ENCODE data around the gene FUT8.

FUT8 gene

GRCh38 chr14:65565948-65566347 lies 153.4 kb downstream of the FUT8 start:
- no peak for DNase-seq

GRCh38 chr14:65566820-65567522 lies 154.4 kb downstream of the FUT8 start:
- no peak for DNase-seq

GRCh38 chr14:65574611-65575010 lies 162.1 kb downstream of the FUT8 start:
- DNase-seq: no peak

DNA sequence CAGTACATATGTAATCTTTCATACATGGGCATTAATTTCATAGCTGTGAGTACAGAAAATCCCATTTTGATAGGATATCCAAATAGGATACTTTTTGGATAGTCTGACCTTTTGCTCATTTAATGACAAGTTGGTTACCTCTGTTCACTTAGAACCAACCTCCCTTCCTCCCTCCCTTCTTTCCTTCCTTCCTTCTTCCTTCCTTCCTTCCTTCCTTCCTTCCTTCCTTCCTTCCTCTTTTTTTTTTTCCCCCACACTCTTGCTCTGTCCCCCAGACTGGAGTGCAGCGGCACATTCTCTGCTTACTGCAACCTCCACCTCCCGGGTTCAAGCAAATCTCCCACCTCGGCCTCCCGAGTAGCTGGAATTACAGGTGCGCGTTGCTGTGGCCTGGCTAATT lies 162.9 kb downstream of the FUT8 start:
- no peak for DNase-seq

- DNase-seq: no peak
Measured at GRCh38 chr14:65580973-65581372, 168.4 kb downstream of the FUT8 start.

- DNase-seq: no peak
Measured at GRCh38 chr14:65581378-65581777, 168.8 kb downstream of the FUT8 start.

GRCh38 chr14:65581799-65582198 lies 169.3 kb downstream of the FUT8 start:
- DNase-seq: no peak

GRCh38 chr14:65585216-65585615 lies 172.7 kb downstream of the FUT8 start:
- DNase-seq: no peak

DNA sequence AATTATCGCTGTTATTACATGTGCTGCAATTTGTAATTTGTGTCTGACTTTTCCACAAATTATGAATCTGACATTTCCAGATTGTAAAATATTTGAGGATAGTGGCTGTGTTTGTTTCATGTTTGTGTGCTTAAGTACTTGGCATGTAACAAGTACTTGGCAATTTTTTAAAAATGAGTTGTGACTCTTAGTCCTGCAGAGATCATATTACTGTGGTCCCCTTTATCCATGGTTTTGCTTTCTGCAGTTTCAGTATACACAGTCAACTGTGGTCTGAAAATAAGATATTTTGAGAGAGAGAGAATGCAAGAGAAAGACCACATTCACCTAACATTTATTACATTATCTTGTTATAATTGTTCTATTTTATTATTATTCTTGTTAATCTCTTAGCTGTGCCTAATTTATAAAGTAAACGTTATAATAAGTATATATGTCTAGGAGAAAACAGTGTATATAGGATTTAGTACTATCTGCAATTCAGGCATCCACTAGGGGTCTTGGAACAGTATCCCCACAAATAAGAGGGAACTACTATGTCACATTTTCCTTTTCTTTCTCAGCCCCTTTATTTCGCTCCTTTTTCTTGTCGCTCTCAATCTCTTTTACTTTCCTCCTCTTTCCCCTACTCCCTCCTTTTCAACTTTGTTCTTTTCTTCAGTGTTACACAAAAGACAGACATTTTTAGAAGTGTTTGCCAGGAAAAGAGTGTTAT lies 176.1 kb downstream of the FUT8 start:
- DNase-seq: no peak

GRCh38 chr14:65594153-65594881 lies 181.8 kb downstream of the FUT8 start:
- no peak for DNase-seq

GRCh38 chr14:65594882-65595237 lies 182.3 kb downstream of the FUT8 start:
- DNase-seq: no peak

DNA sequence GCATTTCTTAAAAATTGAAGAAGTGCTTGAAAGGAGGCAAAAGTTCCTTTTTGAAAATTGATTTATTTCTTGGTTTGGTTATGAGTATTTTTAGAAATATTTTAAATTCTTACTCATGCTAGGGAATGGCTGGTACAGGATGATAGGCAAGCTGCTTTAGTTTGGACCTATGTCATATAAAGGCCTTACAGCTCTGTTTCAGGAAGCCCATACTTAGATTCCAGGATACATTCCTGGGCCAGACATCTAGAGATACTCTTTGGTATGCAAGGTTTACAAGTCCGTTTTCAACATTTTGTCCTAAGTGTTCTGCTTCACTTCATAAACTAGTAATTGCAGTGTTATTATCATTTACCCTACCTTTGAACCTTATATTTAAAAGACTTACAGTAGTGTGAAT lies 186.8 kb downstream of the FUT8 start:
- no peak for DNase-seq

DNA sequence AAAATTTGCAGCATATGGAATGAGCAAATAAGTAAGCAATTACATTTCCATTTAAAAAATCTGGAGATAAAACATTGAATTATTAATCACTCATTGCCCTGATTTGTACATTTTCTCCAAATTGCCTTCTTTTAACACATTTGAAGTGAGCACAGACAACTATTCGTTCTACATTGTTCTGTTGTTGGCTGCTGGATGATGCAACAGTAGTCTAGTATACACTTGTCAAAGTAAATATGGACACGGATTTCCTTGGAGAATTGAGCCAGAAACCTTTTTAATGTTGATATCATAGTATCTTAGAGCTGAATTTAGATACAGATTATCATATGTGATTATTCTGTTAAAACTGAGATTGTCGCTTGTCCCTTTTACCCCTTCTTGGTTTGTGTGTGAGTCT lies 188.2 kb downstream of the FUT8 start:
- DNase-seq: no peak

GRCh38 chr14:65604535-65604934 lies 192.0 kb downstream of the FUT8 start:
- no peak for DNase-seq

GRCh38 chr14:65604936-65605335 lies 192.4 kb downstream of the FUT8 start:
- DNase-seq: no peak

DNA sequence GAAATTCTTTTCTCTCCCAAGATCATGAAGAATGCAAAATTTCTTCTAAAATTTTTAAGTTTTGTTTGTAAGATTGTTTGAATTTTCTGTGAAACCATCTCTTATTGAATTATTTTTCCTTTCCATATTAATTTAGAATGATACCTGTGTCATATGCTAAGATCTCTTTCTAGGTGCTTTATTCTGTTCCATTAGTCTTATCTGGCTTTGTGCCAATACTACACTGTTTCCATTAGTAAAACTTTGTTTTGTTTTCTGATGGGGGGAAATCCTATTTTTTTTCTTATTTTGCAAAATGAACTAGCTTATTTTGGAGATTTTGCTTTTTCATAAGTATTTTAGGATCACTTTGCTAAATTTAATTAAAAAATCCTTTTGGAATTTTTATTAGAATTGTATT lies 193.9 kb downstream of the FUT8 start:
- no peak for DNase-seq

DNA sequence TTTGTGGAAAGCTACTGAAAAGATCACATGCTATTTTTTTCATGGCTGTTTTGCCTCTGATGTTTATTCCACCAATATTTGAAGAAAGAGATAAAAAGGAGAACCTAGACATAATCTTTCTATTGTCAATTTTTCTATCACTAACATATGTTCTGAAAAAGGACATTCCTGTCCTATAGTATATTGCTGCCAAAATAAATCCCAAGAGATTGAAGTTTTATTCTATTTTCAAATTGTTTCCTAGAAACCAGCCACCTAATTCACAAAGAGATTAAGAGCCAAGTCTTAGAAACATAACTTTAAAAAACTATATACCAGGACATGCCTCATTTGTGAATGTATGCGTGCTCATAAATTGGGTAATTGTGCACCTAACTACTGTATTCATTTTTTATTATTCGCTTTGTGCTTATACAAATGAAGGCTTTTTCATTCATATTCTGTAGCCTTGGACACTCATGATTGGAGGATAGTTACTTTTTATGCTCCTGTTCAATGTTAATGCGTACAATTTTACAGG lies 200.7 kb downstream of the FUT8 start:
- DNase-seq: no peak

DNA sequence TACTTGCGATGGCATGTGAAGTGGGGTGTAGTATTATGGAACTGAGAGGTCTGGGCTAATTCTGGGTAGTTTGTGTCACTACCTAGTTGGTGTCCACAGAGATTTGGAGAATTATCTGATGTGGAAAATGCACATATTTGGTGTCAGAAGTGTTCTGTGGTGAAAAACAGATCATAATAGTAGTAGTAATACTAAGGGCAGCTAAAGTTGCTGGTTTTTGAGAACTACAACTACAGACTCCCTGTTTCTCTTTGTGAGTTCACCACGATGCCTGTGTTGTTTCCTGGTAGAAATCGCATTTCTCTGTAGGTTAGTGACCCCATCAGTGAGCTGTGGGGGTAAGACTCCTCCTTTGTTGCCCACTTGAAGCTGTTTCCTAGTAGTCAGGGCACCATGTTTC lies 206.5 kb downstream of the FUT8 start:
- DNase-seq: no peak

GRCh38 chr14:65620195-65620594 lies 207.7 kb downstream of the FUT8 start:
- DNase-seq: no peak

GRCh38 chr14:65622703-65623102 lies 210.2 kb downstream of the FUT8 start:
- no peak for DNase-seq

DNA sequence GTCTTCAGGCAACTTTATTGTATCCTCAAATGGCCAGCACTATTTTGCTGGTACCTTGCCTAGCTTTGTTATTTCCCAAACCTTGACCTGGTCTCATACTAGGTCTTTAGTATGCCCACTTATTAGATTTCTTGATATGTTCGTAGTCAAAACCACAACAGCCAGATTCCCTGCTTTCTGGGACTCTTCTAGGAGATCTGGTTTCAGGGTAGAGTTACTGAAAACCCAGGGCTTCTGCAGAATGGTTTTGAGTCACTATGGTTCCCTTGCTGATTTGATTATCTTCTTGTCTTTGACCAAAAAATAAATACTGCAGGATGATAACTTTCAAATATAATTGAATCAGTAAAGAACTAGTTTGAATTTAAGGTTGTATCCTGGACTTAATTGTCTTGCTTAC lies 211.2 kb downstream of the FUT8 start:
- DNase-seq: no peak

- no peak for DNase-seq
Measured at GRCh38 chr14:65627315-65627714, 214.8 kb downstream of the FUT8 start.

- DNase-seq: no peak
Measured at GRCh38 chr14:65628664-65629063, 216.1 kb downstream of the FUT8 start.

- DNase-seq: no peak
Measured at GRCh38 chr14:65631040-65631439, 218.5 kb downstream of the FUT8 start.
